ENCODE results near the gene TMEM130.

Gene TMEM130

DNA sequence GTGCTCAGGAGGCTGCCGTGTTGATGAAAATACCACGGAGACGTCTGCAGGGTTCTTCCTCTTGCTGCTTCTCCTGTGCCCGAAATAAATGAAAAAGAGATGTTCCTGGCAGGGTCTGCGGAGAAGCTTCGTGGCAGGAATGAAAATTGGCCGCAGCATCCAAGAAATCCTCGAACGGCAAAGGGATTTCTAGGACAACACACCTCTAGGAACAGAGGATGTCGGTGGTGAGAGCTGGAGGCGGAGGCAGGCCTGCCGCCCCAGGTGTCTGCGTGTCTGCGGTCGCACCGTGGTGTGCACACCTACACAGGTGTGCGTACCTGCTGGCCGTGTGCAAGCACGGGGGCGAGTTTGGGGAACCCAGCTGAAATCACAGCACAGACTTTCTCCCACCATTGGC lies 43.4 kb downstream of the TMEM130 start:
- no peak for DNase-seq

DNA sequence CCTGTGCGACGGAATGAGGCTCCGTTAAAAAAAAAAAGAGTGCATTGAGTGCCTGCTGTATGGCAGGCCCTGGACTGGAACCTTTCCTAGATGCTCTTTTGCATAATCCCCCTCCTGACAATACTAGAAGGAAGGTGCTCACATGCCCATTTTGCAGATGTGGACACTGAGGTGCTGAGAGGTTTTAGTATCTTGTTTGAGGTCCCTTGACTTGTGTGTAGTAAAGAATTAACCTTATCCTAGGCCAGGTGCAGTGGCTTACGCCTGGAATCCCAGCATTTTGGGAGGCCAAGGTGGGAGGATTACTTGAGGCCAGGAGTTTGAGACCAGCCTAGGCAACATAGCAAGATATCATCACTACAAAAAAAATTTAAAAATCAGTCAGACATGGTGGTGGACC lies 46.6 kb downstream of the TMEM130 start:
- TF ChIP-seq, protein P1, sequence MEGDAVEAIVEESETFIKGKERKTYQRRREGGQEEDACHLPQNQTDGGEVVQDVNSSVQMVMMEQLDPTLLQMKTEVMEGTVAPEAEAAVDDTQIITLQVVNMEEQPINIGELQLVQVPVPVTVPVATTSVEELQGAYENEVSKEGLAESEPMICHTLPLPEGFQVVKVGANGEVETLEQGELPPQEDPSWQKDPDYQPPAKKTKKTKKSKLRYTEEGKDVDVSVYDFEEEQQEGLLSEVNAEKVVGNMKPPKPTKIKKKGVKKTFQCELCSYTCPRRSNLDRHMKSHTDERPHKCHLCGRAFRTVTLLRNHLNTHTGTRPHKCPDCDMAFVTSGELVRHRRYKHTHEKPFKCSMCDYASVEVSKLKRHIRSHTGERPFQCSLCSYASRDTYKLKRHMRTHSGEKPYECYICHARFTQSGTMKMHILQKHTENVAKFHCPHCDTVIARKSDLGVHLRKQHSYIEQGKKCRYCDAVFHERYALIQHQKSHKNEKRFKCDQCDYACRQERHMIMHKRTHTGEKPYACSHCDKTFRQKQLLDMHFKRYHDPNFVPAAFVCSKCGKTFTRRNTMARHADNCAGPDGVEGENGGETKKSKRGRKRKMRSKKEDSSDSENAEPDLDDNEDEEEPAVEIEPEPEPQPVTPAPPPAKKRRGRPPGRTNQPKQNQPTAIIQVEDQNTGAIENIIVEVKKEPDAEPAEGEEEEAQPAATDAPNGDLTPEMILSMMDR (IDR thresholded peaks at IDR 0.05; ENCODE audit: low read depth, low read length) = no peak
- Histone ChIP-seq H3K27me3 (no peaks in the 10 kb centered on the region), H3K9me3 (no peaks in the 10 kb centered on the region), H3K36me3 (no peaks in the 10 kb centered on the region), H3K4me3 (ENCODE audit: low read depth, low read length) (no peak overlapping the region), H3K4me1 (no peaks in the 10 kb centered on the region)
- no peak for DNase-seq

More for the DNA sequence above, 43.4 kb downstream of the TMEM130 start:
- Histone ChIP-seq H3K36me3 (no peaks in the 10 kb centered on the region), H3K9me3 (no peaks in the 10 kb centered on the region), H3K4me3 (ENCODE audit: low read depth, low read length) (no peak overlapping the region), H3K27me3 (no peaks in the 10 kb centered on the region), H3K4me1 (no peaks in the 10 kb centered on the region)
- TF ChIP-seq, protein P1 (IDR thresholded peaks at IDR 0.05; ENCODE audit: low read depth, low read length) = no peak

DNA sequence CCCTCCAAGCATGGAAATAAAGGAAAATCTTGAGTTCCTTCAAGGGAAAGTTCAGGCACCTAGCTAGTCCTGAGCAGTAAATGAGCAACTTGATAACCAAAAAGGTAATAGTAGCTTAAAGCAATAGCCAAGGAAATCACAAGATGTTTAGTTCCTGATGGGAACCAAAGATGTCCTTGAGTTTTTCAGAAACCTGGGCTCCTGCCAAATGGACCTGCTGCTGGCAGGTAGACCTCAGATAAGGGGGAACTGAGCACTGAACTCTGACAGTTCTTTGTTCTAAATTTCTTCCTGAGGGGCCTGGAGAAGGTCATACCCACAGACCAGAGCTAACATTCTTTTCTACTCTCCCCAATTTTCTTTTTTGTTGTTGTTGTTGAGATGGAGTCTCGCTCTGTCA lies 48.5 kb downstream of the TMEM130 start:
- no peaks in the 10 kb centered on the region for H3K36me3 ChIP-seq
- no peaks in the 10 kb centered on the region for H3K9me3 ChIP-seq
- TF ChIP-seq, protein P1 (IDR thresholded peaks at IDR 0.05; ENCODE audit: low read depth, low read length) = no peak
- no peaks in the 10 kb centered on the region for H3K4me1 ChIP-seq
- H3K4me3 ChIP-seq (ENCODE audit: low read depth, low read length) = no peak overlapping the region
- no peaks in the 10 kb centered on the region for H3K27me3 ChIP-seq
- DNase-seq = no peak

DNA sequence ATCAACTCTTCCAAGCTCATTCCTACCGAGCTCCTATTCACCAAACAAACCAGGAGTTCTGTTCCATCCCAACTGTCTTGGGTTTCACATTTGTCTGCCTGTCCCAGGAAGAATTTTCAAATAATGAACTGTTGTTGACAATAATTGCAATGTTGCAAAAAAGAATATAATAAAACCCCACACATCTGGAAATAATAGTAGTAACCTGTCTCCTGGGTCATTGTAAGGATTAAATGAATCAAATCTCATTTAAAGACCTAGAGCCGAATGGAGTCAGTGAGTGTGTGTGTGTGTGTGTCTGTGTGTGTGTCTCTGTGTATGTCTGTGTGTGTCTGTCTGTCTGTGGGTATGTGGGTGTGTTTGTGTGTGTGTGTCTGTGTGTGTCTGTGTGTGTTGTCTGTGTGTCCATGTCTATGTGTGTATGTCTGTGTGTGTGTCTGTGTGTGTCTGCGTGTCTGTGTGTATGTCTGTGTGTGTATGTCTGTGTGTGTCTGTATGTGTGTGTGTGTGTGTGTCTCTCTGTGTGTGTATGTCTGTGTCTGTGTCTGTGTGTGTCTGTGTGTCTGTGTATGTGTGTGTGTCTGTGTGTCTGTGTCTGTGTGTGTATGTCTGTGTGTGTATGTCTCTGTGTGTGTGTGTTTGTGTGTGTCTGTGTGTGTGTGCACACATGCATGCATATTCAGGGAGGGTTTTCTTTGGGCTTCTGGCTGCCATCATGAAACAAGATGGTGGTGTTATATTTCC lies 52.7 kb downstream of the TMEM130 start:
- Histone ChIP-seq H3K9me3 (no peaks in the 10 kb centered on the region), H3K36me3 (no peaks in the 10 kb centered on the region), H3K4me3 (ENCODE audit: low read depth, low read length) (no peak overlapping the region), H3K27me3 (no peaks in the 10 kb centered on the region), H3K4me1 (no peaks in the 10 kb centered on the region)
- no peak for DNase-seq
- TF ChIP-seq, protein P1 (IDR thresholded peaks at IDR 0.05; ENCODE audit: low read depth, low read length) = no peak

DNA sequence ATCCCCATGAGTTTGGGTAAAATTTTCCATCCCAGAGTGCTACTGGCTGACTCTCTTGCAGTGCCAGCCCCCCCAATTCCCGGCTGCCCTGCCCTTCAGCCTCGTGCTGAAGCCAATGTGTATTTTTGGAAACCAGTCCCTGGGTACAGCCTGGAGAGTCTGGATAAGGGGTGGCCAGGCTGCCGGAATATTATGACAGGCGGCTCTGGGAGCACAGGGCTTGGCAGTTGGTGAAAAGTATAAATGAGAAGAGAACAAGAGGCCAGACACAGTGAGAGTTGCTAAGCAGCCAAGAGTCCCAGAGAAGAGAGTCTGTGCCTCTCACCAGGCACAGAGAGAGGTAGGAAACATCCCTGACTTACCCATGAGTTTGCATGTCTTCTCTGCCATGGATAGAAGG lies 53.6 kb downstream of the TMEM130 start:
- H3K36me3 ChIP-seq = no peaks in the 10 kb centered on the region
- no peak for DNase-seq
- no peak overlapping the region for H3K4me3 ChIP-seq (ENCODE audit: low read depth, low read length)
- TF ChIP-seq, protein P1 (IDR thresholded peaks at IDR 0.05; ENCODE audit: low read depth, low read length) = no peak
- H3K4me1 ChIP-seq = no peaks in the 10 kb centered on the region
- H3K9me3 ChIP-seq = no peaks in the 10 kb centered on the region
- H3K27me3 ChIP-seq = no peaks in the 10 kb centered on the region

DNA sequence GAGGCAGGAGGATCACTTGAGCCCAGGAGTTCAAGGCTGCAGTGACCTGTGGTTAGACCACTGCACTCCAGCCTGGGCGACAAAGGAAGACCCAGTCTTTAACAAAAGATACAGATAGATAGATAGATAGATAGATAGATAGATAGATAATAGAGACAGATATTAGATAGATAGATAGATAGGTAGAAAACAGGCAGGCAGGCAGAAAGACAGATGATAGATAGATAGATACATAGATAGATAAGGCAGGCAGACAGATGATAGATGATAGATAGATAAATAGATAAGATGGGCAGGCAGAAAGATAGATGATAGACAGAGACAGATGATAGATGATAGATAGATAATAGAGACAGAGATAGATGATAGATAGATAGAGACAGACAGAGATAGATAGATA lies 54.5 kb downstream of the TMEM130 start:
- TF ChIP-seq, protein P1 (IDR thresholded peaks at IDR 0.05; ENCODE audit: low read depth, low read length) = no peak
- H3K9me3 ChIP-seq = no peaks in the 10 kb centered on the region
- no peak for DNase-seq
- no peak overlapping the region for H3K4me3 ChIP-seq (ENCODE audit: low read depth, low read length)
- H3K27me3 ChIP-seq = no peaks in the 10 kb centered on the region
- H3K4me1 ChIP-seq = no peaks in the 10 kb centered on the region
- no peaks in the 10 kb centered on the region for H3K36me3 ChIP-seq

Measured in BE2C (cell line).